GM18502 (cell line): ENCODE data around the gene SFN.
A peak's percentile ranks its signal among the peaks of the same experiment; 100 is the strongest.
"Not testable (repeated sequence)": the region's sequence is repeated elsewhere in the genome, so short reads cannot be mapped to it uniquely, and the experiment has no call there.

Experiments
- ATAC-seq: cut with Tn5 transposase; IDR thresholded peaks from one replicate; pipeline ENCODE4 v1.9.1; 2021; ENCODE audit warnings: mild to moderate bottlenecking; ENCODE audit not compliant: unreplicated experiment, poor library complexity

The SFN gene

GRCh38 chr1:26862781-26863684, at the start of gene SFN:
Gene SFN (plus strand): TSS chr1:26863149. CDS start chr1:26863213, 64 bp downstream.
- no peak for ATAC-seq

GRCh38 chr1:26814377-26814776, 48.6 kb upstream of the SFN start:
- no peak for ATAC-seq

GRCh38 chr1:26814893-26815292, 48.1 kb upstream of the SFN start:
- no peak for ATAC-seq

GRCh38 chr1:26820784-26821269, 42.1 kb upstream of the SFN start:
- peak; percentile 87 for ATAC-seq

- no peak for ATAC-seq
These were observed 40.1 kb upstream of the SFN start for GRCh38 chr1:26822737-26823395.

- ATAC-seq = no peak
These were observed 38.2 kb upstream of the SFN start for GRCh38 chr1:26824731-26825130.

GRCh38 chr1:26826261-26827105, 36.5 kb upstream of the SFN start, which contains the start of gene ZDHHC18:
Gene ZDHHC18 (plus strand): TSS chr1:26826688. CDS start chr1:26826805, 117 bp downstream.
- ATAC-seq = peak; percentile 74

GRCh38 chr1:26827106-26827604, 35.8 kb upstream of the SFN start:
- ATAC-seq = no peak

- ATAC-seq = no peak
These were observed 35.3 kb upstream of the SFN start for GRCh38 chr1:26827663-26828062.

GRCh38 chr1:26828411-26828991, 34.4 kb upstream of the SFN start:
- ATAC-seq = no peak

- ATAC-seq = no peak
These were observed 33.6 kb upstream of the SFN start for GRCh38 chr1:26829184-26829911.

GRCh38 chr1:26831059-26831458, 31.9 kb upstream of the SFN start:
- ATAC-seq = no peak

GRCh38 chr1:26831546-26832248, 31.3 kb upstream of the SFN start:
- ATAC-seq = no peak

GRCh38 chr1:26832249-26832960, 30.5 kb upstream of the SFN start:
- ATAC-seq = no peak

GRCh38 chr1:26833432-26834405, 29.2 kb upstream of the SFN start:
- ATAC-seq = peak; percentile 84

GRCh38 chr1:26837665-26838064, 25.3 kb upstream of the SFN start:
- not testable (repeated sequence) for ATAC-seq
